Astrocyte of the hippocampus (primary cell): ENCODE measurements around the gene TERB1.
A peak's percentile ranks its signal among the peaks of the same experiment; 100 is the strongest.
"Not testable (repeated sequence)": the region's sequence is repeated elsewhere in the genome, so short reads cannot be mapped to it uniquely, and the experiment has no call there.

Source experiments
- DNase-seq: peaks from one replicate; pipeline ENCODE4 v3.0.0; 2011; ENCODE audit warnings: low read depth, low spot score

TERB1 gene

GRCh38 chr16:66824006-66824405 lies 22.6 kb upstream of the TERB1 start:
- no peak for DNase-seq

- no peak for DNase-seq
Observed at GRCh38 chr16:66814734-66815133, 13.3 kb upstream of the TERB1 start.

DNA sequence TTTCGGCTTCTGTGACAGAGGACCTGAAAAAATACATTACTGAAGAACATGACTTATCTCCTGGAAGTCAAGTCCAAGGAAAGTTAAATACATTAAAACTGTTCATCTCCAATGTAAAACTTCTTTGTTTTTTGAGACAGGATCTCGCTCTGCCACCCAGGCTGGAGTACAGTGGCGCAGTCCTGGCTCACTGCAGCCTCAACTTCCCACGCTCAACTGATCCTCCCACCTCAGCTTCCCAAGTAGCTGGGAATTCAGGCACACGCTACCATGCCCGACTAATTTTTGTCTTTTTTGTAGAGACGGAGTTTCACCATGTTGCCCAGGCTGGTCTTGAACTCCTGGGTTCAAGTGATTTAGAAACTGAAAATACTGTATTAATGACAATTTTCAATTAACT lies 9.7 kb upstream of the TERB1 start:
- no peak for DNase-seq

- DNase-seq, result no peak
Observed at GRCh38 chr16:66810391-66810790, 9.0 kb upstream of the TERB1 start.

DNA sequence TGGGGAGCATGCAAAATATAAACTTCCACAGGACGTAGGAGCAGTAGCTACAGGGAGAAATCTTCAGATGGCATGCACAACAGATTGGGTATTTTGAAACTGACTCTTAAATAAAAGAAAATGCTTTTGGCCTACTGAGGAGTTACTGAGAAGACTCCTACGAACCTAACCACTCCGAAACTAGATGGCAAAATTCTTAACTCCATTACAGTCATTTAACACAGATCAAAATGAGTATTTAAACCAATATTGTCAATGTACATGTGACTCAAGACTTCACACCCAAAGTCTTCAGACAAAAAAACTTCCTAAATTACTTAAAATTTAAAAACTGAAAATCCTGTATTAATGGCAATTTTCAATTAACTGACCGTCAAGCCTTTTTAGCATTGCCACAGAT lies 8.4 kb upstream of the TERB1 start:
- no peak for DNase-seq

- no peak for DNase-seq
Observed at GRCh38 chr16:66802159-66802558, 775 bp upstream of the TERB1 start.

DNA sequence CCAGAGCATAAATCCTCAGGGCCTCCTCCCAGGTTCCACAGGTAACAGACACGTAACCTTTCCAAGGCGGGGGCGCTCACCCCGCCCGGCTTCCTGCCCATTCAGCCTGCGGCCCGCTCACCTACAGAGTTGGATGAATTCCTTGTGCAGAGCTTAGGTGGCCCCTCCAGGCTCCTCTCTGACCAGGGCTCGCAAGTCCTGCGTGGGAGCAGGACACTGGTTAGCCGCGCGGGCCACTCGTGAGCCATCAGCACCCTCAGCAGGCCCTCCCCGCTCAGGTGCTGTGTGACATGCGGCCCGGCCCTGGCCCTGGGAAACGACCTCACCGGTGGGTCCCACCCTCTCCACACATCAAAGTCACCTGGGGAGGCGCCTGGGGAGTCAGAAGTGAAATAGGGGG lies 528 bp downstream of the TERB1 start:
- DNase-seq, result no peak

GRCh38 chr16:66798161-66798560 lies 3.2 kb downstream of the TERB1 start:
- DNase-seq, result peak; percentile 18

DNA sequence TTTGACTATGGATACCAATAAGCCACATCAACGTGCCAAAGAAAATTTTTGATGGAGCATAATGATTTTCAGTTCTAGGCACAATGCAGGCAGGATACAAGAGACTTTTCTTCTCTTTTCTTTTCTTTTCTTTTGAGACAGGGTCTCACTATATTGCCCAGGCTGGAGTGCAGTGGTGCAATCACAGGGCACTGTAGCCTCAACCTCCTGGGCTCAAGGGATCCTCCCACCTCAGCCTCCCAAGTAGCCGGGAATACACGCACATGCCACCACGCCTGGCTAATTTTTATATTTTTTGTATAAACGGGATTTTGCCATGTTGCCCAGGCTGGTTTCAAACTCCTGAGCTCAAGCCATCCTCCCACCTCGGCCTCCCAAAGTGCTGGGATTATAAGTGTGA lies 7.4 kb downstream of the TERB1 start:
- DNase-seq, result not testable (repeated sequence)

GRCh38 chr16:66790130-66790733 lies 11.2 kb downstream of the TERB1 start:
- DNase-seq, result no peak

- DNase-seq, result no peak
Observed at GRCh38 chr16:66787427-66787826, 14.0 kb downstream of the TERB1 start.

- DNase-seq, result no peak
Observed at GRCh38 chr16:66786551-66786950, 14.8 kb downstream of the TERB1 start.

GRCh38 chr16:66776457-66776856 lies 24.9 kb downstream of the TERB1 start:
- DNase-seq, result no peak

GRCh38 chr16:66774981-66775380 lies 26.4 kb downstream of the TERB1 start:
- no peak for DNase-seq

- DNase-seq, result no peak
Observed at GRCh38 chr16:66758086-66758485, 43.3 kb downstream of the TERB1 start.

DNA sequence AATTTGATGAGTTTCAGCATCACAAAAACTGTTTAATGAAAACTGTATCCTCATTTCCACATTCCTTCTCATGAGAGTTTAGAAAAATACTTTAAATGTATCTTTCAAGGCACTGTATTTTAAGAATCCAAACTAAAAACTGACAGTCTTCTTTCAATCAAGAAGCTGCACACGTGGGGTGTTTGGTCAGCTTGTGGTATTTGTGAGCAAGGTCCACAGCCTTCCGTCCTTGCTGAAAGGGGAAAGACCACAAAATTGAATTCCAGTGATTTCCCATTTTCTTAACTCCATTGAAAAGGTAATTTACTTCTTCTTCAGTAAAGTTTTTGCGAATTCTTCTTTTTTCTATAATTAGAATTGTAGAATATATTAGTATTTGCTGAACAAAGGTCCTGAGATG lies 46.6 kb downstream of the TERB1 start:
- no peak for DNase-seq

- no peak for DNase-seq
Observed at GRCh38 chr16:66754211-66754610, 47.2 kb downstream of the TERB1 start.

GRCh38 chr16:66752958-66753357 lies 48.4 kb downstream of the TERB1 start:
- DNase-seq, result no peak

GRCh38 chr16:66752379-66752778 lies 49.0 kb downstream of the TERB1 start:
- no peak for DNase-seq

- no peak for DNase-seq
Observed at GRCh38 chr16:66751992-66752322, 49.4 kb downstream of the TERB1 start.

- peak; percentile 92 for DNase-seq
Observed at GRCh38 chr16:66751303-66751991, 49.9 kb downstream of the TERB1 start, which contains the start of gene DYNC1LI2. Gene DYNC1LI2, minus strand, starts transcription at chr16:66751609. Its CDS starts 18 bp downstream, at chr16:66751591.

- peak; percentile 61 for DNase-seq
Observed at GRCh38 chr16:66751053-66751302, 50.4 kb downstream of the TERB1 start.

DNA sequence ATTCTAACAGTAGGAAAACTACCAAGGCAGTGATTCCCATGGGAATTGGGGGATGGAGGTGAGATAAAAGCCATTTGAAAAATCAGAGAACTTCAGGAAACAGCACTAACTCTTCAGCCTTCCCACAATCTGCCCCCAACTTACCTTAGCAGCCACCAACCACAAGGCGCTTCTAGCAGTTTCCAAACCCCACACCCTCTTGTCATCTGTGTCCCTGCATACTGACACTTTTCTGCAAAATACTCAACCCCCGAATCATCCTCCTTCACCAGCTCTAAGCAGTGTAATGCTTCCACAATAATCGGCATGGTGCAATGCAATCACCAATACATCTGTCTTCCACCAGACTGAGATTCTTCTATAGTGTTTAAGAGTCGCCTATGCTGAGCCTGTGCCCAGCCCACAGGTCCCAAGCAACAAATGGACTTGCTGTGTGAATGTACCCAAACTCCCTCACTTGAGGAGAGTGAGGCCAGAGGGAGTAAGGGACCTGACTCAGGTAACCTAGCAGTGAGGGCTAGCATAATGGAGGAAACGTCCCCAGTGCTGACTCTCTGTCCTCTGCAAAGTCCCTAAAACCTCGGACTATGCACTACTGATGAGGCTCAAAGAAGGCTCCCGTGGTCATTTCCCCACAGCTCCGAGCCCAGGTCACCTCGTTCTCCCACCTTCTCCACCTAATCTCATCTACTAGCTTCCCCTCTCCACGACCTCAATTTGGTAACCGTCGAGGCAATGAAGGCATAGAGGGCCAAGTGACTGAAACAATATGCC lies 50.9 kb downstream of the TERB1 start:
- peak; percentile 12 for DNase-seq
